GM19324 (cell line): ENCODE results near the gene SBSN.
"Not testable (repeated sequence)": the region's sequence is repeated elsewhere in the genome, so short reads cannot be mapped to it uniquely, and the experiment has no call there.

ENCODE experiments used
- ATAC-seq: cut with Tn5 transposase; IDR thresholded peaks from one replicate; pipeline ENCODE4 v1.9.1; 2021; ENCODE audit warnings: mild to moderate bottlenecking, moderate library complexity; ENCODE audit not compliant: unreplicated experiment, low FRiP score

Gene SBSN

DNA sequence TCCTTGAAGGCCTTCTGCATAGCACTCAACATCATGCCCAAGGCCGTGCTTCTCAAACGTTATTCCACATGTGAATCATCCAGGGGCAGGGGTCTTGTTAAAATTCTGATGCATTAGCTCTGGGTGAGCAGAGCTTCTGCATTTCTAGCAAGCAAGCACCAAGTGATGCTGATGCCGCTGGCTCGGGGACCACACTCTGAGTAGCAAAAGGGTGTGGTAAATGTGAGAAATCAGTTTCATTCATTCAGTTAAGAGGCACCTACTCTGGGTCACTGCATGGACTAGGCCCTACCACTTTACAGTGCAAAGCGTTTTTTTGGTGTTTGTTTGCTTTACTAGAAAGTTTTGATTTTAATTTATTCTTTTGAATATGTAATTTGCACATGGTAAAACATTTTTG, 45.0 kb downstream of the SBSN start:
- ATAC-seq: no peak

DNA sequence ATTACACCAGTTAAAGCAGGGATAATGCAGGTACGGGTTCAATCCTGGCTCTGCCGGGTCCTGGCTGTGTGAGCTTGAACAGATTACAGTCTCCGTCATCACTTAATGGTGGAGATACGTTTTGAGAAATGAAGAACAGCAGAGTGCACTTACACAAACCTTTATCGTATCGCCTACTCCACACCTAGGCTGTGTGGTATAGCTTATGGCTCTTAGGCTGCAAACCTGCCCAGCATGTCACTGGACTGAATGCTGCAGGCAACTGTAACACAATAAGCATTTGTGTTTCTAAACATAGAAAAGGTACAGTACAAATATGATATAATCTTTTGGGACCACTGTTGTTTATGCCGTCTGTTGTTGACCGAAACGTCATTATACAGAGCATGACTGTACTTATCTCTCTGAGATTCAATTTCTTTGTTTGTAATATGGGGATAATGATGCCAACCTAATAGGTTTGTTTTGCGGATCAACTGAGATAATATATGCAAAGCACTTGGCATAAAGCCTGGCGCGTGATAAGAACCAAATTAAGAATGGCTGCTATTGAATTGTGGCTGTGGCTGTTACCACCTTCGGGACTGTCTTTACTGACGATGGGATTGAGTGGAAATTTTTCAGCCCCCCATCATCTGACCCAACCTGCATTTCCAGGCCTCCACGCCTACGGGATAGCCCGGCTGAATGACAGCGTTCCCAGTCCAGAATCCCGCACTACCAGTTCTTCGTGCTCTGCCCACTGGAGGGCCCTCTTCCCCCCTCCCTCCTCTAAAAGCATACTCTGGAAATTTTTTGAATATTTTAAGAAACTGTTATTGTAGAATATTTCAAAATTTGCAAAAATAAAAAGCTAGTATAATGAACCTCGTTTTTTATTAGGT, 49.1 kb downstream of the SBSN start:
- ATAC-seq: no peak

DNA sequence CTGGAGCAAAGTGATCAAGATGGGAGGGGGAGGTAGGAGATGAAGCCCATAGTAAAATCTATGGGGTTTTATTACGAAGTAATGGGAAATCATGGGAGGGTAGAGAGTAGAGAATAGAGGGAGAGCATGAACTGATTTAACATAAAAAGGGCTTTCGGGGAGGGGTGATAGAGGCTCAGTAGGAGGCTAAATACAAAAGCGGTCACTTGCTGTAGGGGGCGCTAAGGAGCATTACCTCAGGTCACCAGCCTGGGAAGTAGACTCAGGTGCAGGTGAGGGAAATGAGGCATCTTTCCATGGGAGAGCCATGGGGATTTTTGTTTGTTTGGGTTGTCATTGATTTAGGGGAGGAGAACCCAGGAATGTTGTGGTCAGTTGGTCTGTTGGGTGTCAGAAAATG, 52.0 kb downstream of the SBSN start:
- no peak for ATAC-seq

DNA sequence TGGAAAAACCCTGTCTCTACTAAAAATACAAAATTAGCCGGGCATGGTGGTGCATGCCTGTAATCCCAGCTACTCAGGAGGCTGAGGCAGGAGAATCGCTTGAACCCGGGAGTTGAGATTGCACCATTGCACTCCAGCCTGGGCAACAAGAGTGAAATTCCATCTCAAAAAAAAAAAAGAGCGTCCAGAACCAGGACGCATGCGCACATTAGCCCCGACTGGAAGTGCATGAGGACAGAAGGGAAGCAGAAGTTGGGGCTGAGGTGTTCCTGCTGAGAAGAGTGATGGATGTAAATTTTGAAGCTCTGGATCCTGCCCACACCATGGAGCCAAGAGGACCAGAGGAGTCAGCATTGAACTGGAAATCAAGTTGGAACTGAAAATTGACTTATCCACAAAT, 53.5 kb downstream of the SBSN start:
- ATAC-seq: not testable (repeated sequence)

DNA sequence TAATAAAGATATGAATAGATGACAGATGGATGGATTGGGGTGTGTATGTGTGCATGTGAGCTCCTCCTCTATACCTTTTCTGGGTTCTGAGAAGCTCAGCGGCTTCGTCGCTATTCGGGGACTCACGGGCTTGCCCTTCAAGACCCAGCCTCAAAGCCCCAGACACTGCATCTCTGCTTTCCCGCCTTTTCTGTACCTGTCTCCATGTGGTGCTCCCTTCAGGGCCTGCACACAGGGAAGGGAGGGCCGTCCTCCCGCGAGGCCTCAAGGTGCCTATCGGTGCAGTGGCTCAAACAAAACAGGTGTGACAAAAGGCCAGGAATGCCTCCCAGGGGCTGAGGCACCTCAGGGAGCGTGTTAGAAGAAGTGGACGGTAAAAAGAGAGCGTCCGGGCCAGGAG, 54.0 kb downstream of the SBSN start:
- ATAC-seq: no peak
